Head of caudate nucleus (tissue), 42 donors: ENCODE data around the gene RPRML.
"Not testable (repeated sequence)": the region's sequence is repeated elsewhere in the genome, so short reads cannot be mapped to it uniquely, and the experiment has no call there.

ENCODE experiments used
- DNase-seq, 42 donors: peaks; one replicate each; pipeline versions ENCODE4 v3.0.0 to v3.0.0-alpha.2; 2020 to 2021; ENCODE audit warnings: mixed read lengths in 7 of 42
- intact Hi-C: fragments of 100-400 bp; cut with DNase I; formaldehyde crosslinking; loops from one replicate; pipeline ENCODE4 v1.15.0; 2022

RPRML gene

DNA sequence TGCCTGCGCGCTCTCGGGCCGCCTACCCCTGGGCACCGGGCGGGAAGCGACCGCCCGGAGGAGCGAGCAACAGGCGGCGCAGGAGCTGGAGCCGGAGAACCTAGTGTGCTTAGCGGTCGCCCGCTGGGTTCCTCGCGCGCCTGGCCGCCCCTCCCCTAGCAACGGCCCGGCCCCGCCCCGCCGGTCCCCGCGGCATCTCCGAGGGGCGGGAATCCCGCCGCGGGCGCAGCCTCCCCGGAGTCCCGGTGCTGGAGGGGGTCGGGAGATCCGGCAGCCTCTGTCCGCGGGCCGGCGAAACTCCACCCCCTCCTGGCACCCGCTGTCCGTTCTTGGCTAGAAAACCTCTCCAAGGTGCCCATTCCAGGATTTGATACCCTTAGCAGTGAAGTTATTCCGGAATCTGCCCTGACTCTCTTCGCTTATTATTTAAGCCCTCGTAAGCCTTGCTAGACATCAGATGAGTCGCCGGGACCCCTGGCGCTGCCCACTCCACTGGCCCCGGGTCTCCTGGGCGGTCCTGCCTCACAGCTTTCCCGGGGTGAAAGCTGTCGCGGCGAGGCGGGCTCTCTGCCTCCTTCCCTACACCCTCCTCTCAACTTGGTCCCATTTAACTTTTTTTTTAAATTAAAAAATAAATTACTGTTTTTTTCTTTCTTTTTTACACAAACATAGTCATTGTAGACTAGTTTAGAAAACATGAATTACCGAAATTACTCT is at the start of gene RPRML:
RPRML (minus strand) TSS at position 107 of the 717 bp plus-strand sequence. CDS start 246 bp downstream, outside the sequence.
- intact Hi-C loops: no loop called here
- peak in 38 of 42 donors; percentile 35 to 83 (median 68) for DNase-seq

DNA sequence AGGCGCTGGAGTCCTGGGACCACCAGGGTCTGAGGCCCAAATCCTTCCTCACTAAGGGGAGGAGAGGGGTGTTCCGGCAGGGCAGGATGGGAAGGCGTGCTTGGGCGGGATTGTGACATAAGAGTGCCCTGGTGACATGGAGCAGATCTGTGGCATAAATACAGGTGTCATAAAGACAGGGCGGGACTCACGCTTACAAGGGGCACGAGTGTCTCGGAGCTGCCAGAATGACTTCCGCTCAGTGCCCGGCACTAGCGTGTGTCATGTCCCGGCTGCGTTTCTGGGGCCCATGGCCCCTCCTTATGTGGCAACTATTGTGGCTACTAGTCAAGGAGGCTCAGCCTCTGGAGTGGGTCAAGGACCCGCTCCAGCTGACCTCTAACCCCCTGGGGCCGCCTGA is 37.9 kb upstream of the RPRML start:
- DNase-seq, intact Hi-C loops: not testable (repeated sequence)

DNA sequence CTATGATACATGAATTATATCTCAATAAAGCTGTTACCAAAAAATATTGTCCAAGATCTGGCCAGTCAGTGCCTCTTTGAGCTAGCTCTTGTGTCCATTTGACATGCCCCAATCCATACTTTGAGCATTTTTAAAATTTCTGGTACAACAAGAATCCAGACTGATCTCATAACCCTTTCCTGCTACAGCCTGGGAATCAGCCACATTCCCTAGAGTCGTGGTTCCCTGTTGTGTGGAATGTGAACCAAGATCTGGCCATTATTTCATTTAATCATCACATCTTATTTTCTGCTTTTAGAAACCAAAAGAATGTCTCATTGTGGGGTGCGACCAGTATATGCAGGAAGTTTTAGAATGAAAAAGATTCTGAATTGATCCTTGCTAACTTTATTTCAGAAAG is 34.3 kb upstream of the RPRML start:
- intact Hi-C loops: no loop called here
- no peak for DNase-seq

DNA sequence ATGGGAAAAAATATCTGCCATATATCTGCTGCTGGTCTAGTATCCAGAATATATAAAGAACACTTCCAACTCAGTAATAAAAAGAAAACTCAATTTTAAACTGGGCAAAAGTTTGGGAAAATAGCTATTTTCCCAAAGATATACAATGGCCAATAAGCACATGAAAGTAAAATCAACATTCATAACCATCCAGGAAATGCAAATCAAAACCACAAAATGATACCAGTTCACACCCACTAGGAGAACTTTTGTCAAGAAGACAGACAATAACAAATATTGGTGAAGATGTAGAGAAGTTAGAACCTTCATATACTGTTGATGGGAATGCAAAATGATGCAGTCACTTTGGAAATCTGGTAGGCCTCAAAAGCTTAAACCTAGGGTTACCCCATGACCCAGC is 33.4 kb upstream of the RPRML start:
- DNase-seq: no peak
- intact Hi-C loops: no loop called here

DNA sequence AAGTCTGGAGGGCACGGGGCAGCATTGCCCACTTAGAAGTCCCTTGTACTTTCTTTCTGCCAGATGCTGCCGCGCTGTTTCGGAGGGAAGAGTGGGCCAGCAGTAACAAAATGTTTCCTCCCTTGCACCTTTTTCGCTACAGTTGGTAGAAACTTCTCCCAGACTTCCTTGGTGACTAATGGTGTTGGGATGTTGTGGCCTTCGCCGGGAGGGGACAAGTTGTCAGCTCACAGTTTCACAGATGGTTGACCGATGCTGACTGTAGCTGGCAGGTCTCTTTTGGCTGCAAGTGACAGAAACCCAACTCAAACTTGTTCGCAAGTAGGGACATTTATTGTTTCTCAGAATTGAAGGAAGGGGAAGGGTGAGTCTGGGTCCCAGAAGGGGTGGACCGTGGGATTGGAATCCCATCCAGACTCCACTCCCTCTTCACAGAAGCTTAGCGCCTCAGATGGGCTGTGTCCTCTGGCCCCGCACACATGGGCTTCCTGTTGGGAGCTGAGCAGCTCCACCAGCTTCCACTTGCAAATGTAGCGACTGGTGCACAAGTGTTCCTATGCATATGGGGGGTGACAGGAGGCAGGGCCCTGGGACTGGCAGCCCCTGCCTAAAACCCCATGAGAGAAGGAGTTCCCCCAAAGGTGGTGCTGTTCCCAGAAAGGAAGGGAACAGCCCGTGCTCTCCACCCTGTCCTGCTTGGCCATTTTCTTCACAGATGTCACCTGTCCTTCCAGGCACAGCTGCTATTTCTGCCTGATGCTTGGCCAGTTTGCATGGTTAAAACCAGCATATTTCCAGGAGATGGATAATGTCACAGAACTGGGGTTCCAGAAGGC is 30.9 kb upstream of the RPRML start:
- DNase-seq: peak in 1 of 42 donors; percentile 20
- intact Hi-C loops: loop anchor here (10.0 kb wide), 1 partner anchor 65 kb away; no protein-coding TSS in a partner anchor

DNA sequence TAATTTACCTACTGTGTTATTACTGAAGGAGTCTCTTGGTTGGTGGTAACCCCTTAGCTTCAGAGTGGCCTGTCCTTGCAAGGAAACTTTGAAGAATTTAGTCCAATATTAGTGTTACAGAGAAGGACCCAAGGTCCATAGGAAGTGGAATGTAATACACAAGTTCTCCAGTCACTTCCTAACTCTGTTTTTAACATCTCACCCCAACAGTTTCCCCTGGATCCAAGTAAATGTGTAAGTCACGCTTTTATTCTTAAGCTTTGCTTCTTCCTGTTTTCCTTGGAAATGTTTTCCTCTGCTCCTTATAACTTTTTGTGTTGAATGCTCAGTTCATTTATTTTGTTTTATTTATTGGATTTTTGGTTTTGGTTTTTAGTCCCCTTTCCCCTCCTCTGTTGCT is 25.9 kb upstream of the RPRML start:
- DNase-seq: no peak
- intact Hi-C loops: loop anchor here (10.0 kb wide), 1 partner anchor 60 kb away; no protein-coding TSS in a partner anchor

DNA sequence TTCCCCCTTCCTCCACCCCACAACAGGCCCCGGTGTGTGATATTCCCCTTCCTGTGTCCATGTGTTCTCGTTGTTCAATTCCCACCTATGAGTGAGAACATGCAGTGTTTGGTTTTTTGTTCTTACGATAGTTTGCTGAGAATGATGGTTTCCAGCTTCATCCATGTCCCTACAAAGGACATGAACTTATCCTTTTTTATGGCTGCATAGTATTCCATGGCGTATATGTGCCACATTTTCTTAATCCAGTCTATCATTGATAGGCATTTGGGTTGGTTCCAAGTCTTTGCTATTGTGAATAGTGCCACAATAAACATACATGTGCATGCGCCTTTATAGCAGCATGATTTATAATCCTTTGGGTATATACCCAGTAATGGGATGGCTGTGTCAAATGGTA is 24.8 kb upstream of the RPRML start:
- not testable (repeated sequence) for DNase-seq

DNA sequence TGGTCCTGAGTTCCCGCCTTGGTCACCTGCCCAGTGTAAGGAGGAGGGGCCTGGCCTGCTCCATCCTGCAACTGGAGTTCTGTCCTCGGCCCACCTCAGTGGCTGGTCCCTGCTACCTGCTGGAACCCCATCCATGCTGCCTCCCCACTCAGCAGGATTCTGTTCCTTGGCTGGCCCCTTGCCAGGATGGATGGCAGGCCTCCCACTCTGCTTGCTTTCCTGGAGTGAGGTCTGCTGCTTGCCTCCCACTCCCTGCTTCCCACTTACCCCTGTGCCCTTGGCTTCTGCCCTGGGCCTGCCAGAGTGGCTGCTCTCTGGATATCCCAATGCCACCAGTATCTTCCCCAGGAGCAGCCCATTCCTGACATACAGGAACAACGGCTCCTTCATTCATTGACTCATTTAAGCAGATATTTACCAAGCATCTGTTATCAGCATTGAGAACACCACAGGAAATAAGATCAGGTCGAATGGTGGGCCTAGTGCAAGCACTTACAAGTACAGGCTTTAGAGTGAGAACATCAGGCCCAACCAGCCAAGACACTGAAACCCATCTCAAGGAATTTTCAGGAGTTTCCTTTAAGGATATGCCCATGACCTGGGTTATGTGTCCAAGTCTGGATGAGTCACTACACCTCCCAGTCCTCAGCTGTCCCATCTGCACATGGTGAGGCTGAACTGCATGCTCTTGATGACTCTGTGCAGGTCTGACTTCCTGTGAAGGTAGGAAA is 17.0 kb upstream of the RPRML start:
- DNase-seq: peak in 2 of 42 donors; percentile 7 to 33
- intact Hi-C loops: no loop called here

More for the DNA sequence above, 24.8 kb upstream of the RPRML start:
- intact Hi-C loops: loop anchor here (10.0 kb wide), 1 partner anchor 59 kb away; no protein-coding TSS in a partner anchor

DNA sequence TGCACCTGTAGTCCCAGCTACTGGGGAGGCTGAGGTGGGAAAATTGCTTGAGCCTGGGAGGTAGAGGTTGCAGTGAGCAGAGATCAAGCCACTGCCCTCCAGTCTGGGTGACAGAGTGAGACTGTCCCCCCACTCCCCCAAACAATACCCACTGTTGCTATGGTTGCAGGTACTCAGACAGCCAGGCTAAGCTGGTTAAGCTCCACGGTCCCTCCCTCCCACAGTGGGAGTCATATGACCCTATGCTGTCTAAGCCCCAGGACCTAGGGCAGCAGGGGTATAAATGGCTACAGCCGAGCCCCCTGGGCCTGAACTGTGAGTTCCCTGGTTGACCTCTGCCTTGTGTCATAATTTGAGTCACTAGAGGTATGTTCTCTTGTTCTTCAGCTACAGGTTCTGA is 15.9 kb upstream of the RPRML start:
- intact Hi-C loops: no loop called here
- no peak for DNase-seq

DNA sequence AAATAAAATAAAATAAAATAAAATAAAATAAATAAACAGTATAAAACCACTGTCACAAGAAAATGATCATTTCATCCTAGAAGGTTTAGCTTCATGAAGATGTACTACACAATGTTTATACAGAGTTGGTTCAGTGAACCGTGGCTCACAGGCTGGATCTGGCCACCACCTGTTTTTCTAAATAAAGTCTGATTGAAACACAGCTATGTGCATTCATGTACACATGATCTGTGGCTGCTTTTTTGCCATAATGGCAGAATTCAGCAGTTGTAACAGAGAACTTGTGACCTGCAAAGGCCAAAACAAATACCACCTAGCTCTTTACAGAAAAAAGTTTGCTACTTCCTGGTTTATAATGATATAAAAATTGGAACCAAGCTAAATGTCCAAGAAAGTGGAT is 12.6 kb upstream of the RPRML start:
- intact Hi-C loops: no loop called here
- DNase-seq: no peak

DNA sequence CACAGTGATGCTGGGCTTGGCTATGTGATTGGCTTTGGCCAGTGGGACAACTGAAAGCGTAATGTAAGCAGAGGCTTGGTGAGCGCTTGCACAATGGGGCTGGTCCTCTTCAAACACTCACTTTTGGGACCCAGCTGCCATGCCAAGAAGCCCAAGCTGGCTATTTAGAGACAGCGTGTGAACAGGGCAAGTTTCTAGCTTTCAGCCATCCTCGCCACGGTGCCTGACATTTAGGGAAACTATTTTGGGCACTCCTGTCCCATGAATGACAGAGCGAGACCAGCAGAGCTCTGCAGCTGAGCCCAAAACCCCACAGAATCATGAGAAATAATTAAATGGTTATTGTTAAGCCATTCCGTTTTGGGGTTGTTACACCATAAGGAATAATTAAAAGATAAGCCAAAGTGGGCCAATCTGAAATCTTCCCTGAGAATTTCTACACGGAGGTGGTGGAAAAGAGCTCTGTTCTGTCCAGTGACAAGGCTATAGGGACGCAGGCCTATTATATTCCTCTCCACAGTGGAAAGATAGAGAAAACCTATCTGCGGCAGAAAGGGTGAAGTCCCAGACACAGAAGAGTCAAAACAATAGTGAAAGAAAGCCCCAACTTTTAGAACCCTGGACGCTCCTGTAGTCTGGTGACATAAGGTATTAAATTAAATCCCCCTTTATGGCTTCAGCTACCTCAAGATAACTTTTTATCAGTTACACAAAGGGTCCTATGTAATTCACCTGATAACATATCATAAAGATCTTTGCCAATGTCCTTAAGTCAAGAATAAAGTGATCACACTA is 10.8 kb upstream of the RPRML start:
- no peak for DNase-seq
- intact Hi-C loops: no loop called here

DNA sequence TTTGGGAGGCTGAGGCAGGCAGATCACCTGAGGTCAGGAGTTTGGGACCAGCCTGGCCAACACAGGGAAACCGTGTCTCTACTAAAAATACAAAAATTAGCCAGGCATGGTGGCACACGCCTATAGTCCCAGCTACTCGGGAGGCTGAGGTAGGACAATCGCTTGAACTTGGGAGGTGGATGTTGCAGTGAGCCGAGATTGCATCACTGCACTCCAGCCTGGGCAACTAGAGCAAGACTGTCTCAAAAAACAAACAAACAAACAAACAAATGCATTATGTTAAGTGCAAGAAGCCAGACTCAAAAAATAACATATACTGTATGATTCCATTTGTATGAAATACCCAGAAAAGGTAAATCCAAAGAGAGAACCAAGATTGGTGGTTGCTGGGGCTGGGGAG is 8.9 kb upstream of the RPRML start:
- intact Hi-C loops, DNase-seq: not testable (repeated sequence)

DNA sequence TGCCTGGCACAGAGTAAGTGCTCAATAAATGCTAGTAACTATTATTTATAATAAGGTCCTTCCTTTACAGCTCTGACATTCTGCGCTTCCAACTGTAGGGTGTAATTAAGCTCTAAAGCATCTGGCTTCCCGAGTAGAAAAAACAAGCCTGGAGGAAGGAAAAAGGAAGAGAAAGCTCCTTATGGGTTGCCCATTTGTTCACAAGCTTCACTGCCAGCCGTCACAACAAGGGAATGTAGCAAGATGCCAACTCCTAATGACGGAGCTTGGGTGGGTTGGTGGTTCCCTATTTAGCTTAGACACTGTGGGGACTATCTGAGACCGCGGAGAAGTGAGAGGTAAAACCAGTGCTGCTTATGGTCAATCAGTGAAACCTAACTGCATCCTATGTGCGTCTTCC is 7.3 kb upstream of the RPRML start:
- DNase-seq: no peak
- intact Hi-C loops: no loop called here

DNA sequence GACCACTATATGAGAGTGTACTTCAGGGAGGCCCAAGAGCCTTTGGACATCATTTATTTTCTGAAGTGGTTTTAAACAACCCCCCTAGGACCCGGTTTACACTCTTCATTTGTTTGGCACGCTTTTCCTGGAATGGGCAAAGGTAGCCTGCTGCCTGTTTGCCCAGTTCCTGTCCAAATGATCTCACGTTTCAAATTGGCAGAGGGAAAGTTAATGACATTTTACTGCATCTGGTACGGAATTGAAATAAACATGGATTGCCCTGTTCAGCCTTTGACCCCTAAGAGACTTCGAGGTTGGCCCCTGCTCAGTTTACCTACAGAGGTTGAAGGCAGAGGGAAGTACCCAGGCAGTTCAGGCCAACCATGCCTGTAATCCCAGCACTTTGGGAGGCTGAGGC is 5.8 kb upstream of the RPRML start:
- DNase-seq: no peak
- intact Hi-C loops: no loop called here

DNA sequence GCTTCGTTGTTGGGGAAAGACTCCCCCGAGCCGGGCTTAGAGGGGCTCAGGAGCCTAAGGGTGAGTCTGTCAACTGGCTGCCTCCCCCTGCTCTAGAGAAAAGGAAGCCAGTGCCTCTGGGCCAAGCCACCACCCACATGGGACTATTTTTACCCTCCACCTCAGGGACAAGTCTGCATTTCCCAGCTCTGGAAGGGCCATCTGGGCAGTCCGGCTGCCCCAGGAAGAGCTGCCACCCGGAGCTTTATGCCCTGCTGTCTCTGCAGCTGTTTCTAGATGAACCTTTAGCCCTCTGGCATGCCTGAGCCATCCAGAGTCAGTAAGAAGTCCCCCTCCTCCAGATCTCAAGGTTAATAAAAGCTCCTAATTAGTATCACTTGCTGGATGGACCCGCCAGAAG is 5.3 kb upstream of the RPRML start:
- DNase-seq: no peak
- intact Hi-C loops: no loop called here

DNA sequence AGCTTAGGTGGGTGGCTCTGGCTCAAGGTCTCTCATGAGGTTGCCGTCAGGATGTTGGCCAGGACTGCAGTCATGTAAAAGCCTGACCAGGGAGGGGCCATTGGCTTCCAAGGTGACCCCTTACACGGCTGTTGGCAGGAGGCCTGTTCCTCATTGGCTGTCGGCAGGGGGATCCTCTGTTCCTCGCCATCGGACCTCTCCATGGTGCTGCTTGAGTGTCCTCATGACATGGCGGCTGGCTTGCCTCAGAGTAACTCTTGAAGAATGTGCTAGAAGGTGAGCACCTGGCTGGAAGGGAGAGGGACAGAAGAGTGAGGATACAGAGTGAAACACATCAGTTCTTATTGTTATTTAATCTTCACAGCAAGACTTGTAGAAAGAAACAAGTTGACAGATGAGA is 4.7 kb upstream of the RPRML start:
- intact Hi-C loops: no loop called here

DNA sequence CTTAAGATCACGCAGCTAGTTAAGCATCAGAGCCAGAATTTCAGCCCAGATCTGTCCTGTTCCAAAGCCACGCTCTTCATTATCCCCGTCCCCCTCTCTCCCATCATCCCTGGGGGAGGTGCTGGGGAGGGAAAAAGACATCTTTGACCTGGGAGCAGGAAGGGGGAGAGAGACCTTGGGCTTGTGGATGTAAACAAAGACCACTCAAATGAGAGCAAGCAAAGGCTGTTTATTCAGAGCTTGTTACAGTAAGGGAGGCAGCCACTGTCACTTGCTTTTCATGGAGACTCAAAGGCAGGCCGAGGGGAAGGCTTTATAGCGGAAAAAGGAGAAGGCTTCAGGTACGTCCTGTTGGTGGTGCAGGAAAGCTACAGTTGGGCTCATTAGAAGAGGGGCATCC is 3.5 kb upstream of the RPRML start:
- intact Hi-C loops: no loop called here
- DNase-seq: no peak

More for the DNA sequence above, 4.7 kb upstream of the RPRML start:
- no peak for DNase-seq

DNA sequence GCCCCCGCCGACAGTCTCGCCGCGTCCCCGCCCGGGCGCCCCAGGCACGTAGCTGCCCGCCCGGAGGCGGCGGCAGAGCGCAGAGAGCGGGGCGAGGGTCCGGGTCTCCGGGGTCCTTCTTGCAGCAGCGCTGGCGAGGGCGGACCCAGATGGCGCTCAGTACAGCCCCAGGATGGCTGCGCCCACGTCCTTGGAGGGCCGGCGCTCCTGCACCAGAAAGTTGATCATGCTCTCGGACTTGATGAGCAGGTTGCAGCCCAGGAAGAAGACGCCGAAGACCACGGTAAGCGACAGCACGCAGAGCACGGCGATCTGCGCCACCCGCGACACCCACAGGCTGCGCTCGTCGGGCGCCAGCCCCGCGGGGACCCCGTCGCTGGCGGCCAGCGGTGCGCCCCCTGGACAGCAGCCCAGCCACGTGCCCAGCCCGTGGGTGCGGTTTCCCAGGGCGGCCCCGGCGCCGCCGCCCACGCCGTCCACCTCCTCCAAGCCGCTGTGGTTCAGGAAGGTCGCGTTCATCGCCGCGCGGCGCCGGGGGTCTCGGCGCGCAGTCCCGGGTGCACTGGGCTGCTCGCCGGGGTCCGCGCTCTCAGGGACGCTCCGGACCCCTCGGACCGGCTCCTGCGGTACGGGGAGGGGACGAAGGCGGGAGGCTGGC is 435 bp downstream of the RPRML start:
- DNase-seq: peak in 2 of 42 donors; percentile 23 to 48
- intact Hi-C loops: no loop called here
